OCI-LY3 (cell line): ENCODE data around the gene KREMEN1.

Experiments
- CTCF ChIP-seq: fragments of 200-600, 300-600 bp; sonication (generic); IDR thresholded peaks from 2 replicates; pipeline ENCODE4 v1.5.1; 2014; ENCODE audit warnings: antibody characterized with exemption, low read length, low read depth
- EZH2phosphoT487 ChIP-seq: fragments of 200-600 bp; shearing (Covaris generic); IDR thresholded peaks from 2 replicates; pipeline ENCODE4 v1.6.1; 2018; ENCODE audit warnings: antibody characterized with exemption, mixed run types, low read depth

GRCh38 chr22:29193021-29193420, 120.2 kb downstream of the KREMEN1 start:
- TF ChIP-seq CTCF (no peak), EZH2phosphoT487 (no peak)
